Measurements from ENCODE around the gene STIM2. TPM values are rescaled to one million over a fixed set of nuclear protein-coding genes. Genes with fewer than 3 reads are reported as not detected.

STIM2 gene
- polyA plus RNA-seq, 3 donors from 2014 or later: 19.1 to 38.1 (median 24.6) TPM

DNA sequence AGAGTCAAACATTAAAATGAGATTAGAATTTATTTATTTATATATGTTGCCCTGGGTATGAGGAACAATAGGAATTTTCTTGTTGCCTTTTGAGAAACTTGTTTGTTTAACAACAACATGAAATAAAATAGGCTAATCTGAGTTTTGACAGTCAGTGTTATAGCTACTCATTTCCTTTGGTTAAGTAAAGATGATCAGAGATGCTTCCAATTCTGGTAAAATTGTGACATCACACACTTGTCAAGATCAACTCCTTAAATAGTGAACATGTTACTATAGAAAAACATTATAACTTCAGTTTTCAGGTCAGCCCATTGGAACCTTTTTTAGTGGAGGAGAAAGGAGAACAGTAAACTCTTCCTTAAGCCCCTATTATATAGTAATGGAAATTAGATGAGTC, 136.1 kb downstream of the STIM2 start:
- Mint-ChIP-seq H3K36me3 (peaks cover 3 to 10% (median 6%) of the 10 kb centered on the region in 3 donors), H3K27ac (peak overlapping the region in 2 of 6 donors; percentile 25 to 39), H3K9me3 (no peaks in the 10 kb centered on the region), H3K27me3 (ENCODE audit: low read depth in 3 of 3) (no peaks in the 10 kb centered on the region), H3K4me3 (no peak overlapping the region), H3K4me1 (peaks cover 11 to 21% of the 10 kb centered on the region in 2 donors)
- DNase-seq: no peak

DNA sequence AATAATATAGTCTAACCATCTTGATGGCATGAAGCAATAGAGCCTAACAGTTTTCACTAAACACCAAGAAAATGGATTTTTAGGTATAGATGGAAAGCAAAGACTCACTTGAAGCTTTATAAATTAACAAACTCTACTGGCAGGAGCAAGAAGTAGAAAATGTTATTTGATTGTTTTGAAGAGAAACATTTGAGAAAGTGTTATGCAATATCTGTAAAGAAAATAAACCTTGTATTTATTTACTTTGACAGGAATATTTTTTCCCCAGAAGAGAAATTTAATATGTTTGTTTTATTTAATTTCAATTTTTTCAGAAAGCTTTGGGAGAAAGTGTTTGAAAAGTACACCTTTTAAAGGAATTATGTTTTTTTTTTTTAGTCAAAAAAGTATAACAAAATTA, 139.0 kb downstream of the STIM2 start:
- Mint-ChIP-seq H3K27me3 (ENCODE audit: low read depth in 3 of 3) (no peaks in the 10 kb centered on the region), H3K9me3 (no peaks in the 10 kb centered on the region), H3K36me3 (peaks cover 6 to 12% (median 8%) of the 10 kb centered on the region in 3 donors), H3K4me3 (no peak overlapping the region), H3K27ac (peak overlapping the region in 1 of 6 donors; percentile 20), H3K4me1 (peaks cover 28 to 47% of the 10 kb centered on the region in 2 donors)
- no peak for DNase-seq

DNA sequence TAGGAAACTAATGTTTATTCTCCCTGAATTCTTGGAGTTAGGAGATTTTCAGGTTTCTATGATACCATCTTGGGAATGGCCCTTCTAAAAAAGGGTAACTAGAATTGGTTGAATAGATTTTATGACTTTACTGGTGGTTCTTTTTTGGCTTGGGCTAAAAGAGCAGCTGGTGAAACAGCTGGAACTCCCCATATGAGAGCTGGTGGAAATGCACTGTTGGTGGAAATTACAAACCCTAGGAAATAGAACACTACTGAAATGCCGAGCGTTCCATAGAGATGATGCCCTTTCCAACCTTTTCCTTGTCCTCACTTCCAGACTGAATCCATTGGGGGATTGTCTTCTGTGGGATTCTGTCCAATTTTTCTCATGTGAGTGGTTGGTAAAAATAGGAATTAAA, 139.5 kb downstream of the STIM2 start:
- no peak for DNase-seq
- H3K9me3 Mint-ChIP-seq: no peaks in the 10 kb centered on the region
- H3K4me3 Mint-ChIP-seq: no peak overlapping the region
- H3K4me1 Mint-ChIP-seq: peaks cover 27 to 47% of the 10 kb centered on the region in 2 donors
- H3K36me3 Mint-ChIP-seq: peaks cover 6 to 12% (median 8%) of the 10 kb centered on the region in 3 donors
- no peaks in the 10 kb centered on the region for H3K27me3 Mint-ChIP-seq (ENCODE audit: low read depth in 3 of 3)
- H3K27ac Mint-ChIP-seq: no peak overlapping the region

DNA sequence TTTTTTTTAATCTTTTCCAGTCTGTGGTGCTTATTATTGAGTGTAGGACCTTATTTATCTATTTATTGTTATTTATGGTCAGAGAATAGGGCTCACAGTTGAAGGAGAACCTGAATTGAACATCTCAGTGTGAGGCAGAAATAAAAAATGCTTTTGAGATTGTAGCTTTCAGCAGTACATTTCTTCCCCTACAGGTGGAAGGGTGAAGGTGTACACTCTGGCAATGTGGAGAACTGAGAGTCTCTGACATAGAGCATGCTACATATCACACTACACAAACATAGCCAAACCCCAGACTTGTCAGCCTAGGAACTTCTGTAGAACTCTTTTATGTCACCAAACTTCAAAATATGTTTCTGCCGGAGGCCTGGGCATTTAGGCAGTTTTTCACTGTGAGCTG, 140.2 kb downstream of the STIM2 start:
- no peak overlapping the region for H3K4me3 Mint-ChIP-seq
- H3K27me3 Mint-ChIP-seq (ENCODE audit: low read depth in 3 of 3): no peaks in the 10 kb centered on the region
- DNase-seq: no peak
- peak overlapping the region in 1 of 6 donors; percentile 20 for H3K27ac Mint-ChIP-seq
- H3K4me1 Mint-ChIP-seq: peaks cover 27 to 47% of the 10 kb centered on the region in 2 donors
- peaks cover 6 to 9% (median 6%) of the 10 kb centered on the region in 3 donors for H3K36me3 Mint-ChIP-seq
- no peaks in the 10 kb centered on the region for H3K9me3 Mint-ChIP-seq

DNA sequence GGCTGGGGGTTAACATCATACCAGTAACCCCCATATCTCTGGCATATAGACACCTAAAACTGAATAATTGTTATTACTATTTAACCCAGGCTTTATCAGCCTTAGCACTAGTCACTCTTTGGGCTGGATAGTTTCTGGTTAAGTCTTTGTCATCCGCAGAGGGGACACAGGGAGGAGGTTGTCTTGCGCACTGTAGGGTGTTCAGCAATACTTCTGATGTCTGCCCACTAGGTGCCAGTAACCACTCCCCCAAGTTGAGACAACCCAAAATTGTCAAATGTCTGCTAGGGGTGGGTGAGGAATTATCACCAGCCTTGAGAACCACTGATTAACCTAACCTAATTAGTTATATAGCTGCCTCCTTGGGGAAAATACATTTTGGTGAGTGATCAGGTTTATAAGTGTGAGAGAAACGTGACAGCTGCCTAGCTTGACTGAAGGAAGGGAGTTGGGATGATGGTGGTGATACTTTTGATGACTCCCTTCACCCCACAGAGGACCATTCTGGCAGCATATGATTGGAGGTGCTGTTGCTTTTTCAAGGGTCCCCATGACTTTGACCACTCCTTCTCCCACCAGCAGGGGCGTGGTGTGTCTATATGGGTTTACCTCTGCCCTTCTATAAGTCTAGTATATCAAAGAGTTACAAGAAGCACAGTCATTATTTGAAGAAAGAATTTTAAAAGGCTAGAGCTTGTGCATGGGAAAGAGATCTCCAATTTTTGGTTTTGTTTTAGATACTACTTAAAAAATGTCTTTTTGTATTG, 140.9 kb downstream of the STIM2 start:
- no peak for DNase-seq
- H3K27ac Mint-ChIP-seq: peak overlapping the region in 2 of 6 donors; percentile 13 to 51
- H3K4me3 Mint-ChIP-seq: no peak overlapping the region
- no peaks in the 10 kb centered on the region for H3K9me3 Mint-ChIP-seq
- peaks cover 6% of the 10 kb centered on the region in 3 donors for H3K36me3 Mint-ChIP-seq
- no peaks in the 10 kb centered on the region for H3K27me3 Mint-ChIP-seq (ENCODE audit: low read depth in 3 of 3)
- peaks cover 26 to 44% of the 10 kb centered on the region in 2 donors for H3K4me1 Mint-ChIP-seq

DNA sequence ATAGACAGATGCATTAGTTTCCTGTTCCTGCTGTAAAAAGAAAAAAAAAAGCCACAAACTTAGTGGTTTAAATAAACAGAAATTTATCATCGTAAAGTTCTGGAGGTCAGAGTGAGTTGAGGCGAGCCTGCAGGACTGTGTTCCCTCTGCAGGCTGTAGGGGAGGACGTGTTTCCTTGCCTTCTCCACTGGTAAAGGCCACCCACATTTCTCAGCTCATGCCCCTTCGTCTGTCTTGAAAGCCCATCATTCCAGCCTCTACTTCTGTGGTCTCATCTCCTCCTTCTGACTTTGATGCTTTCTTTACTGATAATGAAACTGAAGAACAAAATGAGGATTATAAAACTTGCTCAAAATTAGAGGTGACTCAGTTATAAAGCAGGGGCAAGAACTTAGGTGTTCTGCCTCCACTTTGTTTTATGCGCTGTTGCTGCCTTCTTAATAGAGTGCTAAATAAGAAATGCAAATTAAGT, 143.0 kb downstream of the STIM2 start:
- Mint-ChIP-seq H3K4me1 (peaks cover 23 to 34% of the 10 kb centered on the region in 2 donors), H3K27me3 (ENCODE audit: low read depth in 3 of 3) (no peaks in the 10 kb centered on the region), H3K27ac (peak overlapping the region; percentile 41 to 77 (median 73)), H3K36me3 (peaks cover 3 to 6% (median 5%) of the 10 kb centered on the region in 3 donors), H3K4me3 (peak overlapping the region in 3 of 5 donors; percentile 22 to 58 (median 37)), H3K9me3 (no peaks in the 10 kb centered on the region)
- no peak for DNase-seq

DNA sequence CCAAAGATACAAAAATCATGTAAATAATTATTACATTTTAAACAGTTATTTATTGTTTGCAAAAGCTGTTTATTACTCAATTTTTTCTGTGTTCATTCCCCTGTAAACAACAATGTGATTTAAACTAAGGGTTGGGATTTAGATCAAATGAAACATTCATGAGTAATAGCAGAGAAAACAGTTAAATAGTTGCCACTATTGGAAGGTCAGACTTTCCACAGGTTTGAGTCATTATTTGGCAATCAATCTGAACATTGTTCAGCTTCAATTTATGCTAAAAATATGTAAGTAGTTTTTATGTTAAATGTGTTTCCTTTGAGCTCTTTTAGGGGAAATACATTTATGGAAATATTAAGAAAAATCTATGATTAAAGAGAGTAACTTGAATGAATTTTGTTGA, 144.9 kb downstream of the STIM2 start:
- Mint-ChIP-seq H3K4me1 (peaks cover 24 to 31% of the 10 kb centered on the region in 2 donors), H3K4me3 (no peak overlapping the region), H3K36me3 (peaks cover 4 to 10% (median 9%) of the 10 kb centered on the region in 3 donors), H3K27me3 (ENCODE audit: low read depth in 3 of 3) (no peaks in the 10 kb centered on the region), H3K9me3 (no peaks in the 10 kb centered on the region), H3K27ac (no peak overlapping the region)
- DNase-seq: no peak

DNA sequence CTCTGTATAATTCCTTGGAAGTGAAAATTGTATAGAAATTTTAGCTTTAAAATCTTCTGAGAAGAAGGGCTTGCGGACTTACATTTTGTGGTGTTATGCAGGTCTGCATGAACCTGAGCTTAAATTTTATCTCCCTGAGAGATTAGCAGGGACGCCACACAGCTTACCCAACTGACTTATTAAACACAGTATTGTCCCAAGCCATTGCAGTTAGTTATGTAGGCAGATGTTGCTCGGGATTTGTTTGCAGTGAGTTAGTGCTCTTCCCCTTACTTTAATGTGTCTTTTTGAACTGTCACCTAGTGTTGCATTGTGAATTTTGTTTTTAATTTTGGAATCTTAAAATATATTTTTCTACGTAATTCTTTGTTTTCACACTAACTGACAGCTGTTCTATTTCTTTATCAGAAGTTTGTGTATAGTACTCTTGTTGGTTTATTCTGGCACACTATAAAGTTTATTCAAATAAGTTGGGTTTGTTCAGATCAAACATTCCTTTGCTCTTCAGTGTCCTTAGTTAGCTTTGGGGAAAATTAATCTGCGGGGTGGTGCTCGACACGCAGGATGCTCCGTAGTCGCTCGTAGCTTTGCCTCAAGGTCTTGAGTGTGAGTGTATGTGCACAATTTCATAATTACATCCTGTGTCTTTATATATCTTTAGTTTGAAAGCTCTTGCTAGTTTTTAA, 145.4 kb downstream of the STIM2 start:
- Mint-ChIP-seq H3K36me3 (peaks cover 4 to 10% (median 9%) of the 10 kb centered on the region in 3 donors), H3K27ac (no peak overlapping the region), H3K27me3 (ENCODE audit: low read depth in 3 of 3) (no peaks in the 10 kb centered on the region), H3K4me3 (no peak overlapping the region), H3K9me3 (no peaks in the 10 kb centered on the region), H3K4me1 (peaks cover 23 to 34% of the 10 kb centered on the region in 2 donors)
- DNase-seq: no peak

DNA sequence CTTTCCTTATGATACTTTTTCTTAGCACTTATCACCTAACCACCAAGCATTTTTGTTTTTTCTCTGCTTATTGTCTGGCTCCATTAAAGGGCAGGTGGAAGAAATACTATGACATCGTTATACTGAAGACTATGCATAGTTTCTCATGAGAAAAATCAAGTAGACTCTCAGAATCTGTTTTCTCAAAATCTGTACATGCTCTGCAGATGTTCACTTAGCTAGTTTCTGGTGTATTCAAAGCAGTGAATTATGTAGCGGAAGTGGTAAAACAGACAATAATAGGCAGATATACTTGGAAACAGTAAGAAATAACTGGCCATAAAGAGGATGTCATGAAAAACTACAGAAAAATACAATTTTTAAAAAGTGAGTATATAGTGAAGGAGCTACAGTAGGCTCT, 146.0 kb downstream of the STIM2 start:
- H3K9me3 Mint-ChIP-seq: no peaks in the 10 kb centered on the region
- H3K4me3 Mint-ChIP-seq: no peak overlapping the region
- peak overlapping the region in 1 of 6 donors; percentile 5 for H3K27ac Mint-ChIP-seq
- peaks cover 23 to 36% of the 10 kb centered on the region in 2 donors for H3K4me1 Mint-ChIP-seq
- no peak for DNase-seq
- no peaks in the 10 kb centered on the region for H3K27me3 Mint-ChIP-seq (ENCODE audit: low read depth in 3 of 3)
- peaks cover 4 to 14% (median 10%) of the 10 kb centered on the region in 3 donors for H3K36me3 Mint-ChIP-seq

DNA sequence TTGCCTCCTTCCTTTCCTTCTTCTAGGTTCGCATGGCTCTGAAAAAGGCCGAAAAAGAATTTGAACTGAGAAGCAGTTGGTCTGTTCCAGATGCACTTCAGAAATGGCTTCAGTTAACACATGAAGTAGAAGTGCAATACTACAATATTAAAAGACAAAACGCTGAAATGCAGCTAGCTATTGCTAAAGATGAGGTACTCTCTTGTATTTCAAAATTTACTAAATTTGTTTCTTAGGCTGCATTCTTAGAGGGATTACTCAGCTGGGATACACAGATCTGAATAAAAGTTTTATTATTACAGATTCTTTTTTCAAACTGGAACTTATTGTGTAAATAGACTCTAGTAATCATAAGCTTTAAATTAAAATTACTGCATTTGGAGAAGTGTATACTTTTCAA, 146.9 kb downstream of the STIM2 start:
- Mint-ChIP-seq H3K9me3 (no peaks in the 10 kb centered on the region), H3K36me3 (peaks cover 4 to 14% (median 10%) of the 10 kb centered on the region in 3 donors), H3K27me3 (ENCODE audit: low read depth in 3 of 3) (no peaks in the 10 kb centered on the region), H3K27ac (peak overlapping the region in 4 of 6 donors; percentile 32 to 65 (median 54)), H3K4me3 (no peak overlapping the region), H3K4me1 (peaks cover 23 to 33% of the 10 kb centered on the region in 2 donors)
- DNase-seq: no peak

DNA sequence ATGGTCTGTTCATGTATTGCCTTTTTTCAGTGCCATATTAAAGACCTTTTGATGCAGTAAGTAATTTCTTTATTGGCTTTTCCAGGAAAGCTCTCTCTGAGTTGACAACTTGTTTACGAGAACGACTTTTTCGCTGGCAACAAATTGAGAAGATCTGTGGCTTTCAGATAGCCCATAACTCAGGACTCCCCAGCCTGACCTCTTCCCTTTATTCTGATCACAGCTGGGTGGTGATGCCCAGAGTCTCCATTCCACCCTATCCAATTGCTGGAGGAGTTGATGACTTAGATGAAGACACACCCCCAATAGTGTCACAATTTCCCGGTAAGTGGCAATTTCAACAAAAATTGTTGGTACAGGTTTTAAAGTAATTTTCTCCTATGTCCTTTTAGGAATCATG, 148.0 kb downstream of the STIM2 start:
- no peak overlapping the region for H3K27ac Mint-ChIP-seq
- peaks cover 4 to 14% (median 4%) of the 10 kb centered on the region in 3 donors for H3K36me3 Mint-ChIP-seq
- no peak overlapping the region for H3K4me3 Mint-ChIP-seq

DNA sequence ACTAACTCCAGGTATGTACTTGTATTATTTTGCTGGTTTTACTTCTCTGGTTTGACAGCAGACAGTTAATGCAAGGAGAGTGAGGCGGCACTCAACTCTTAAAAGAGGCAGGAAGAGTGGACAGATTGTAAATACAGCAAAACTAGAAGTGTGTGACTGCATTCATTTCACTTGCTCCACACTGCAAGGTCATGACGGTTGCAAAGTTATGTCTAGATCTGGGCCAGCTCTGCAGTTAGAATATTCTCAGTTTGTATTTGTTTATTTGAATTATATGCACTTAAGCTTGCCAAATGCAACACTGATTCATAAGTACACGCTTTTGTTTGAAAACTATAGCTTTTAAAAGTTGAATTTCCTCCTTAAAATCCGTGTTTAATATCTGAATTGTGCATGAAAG, 148.9 kb downstream of the STIM2 start:
- H3K4me1 Mint-ChIP-seq: peaks cover 7 to 23% of the 10 kb centered on the region in 2 donors
- H3K4me3 Mint-ChIP-seq: no peak overlapping the region
- peak overlapping the region in 3 of 6 donors; percentile 6 to 28 (median 17) for H3K27ac Mint-ChIP-seq
- DNase-seq: no peak
- H3K27me3 Mint-ChIP-seq (ENCODE audit: low read depth in 3 of 3): no peaks in the 10 kb centered on the region
- no peaks in the 10 kb centered on the region for H3K9me3 Mint-ChIP-seq
- H3K36me3 Mint-ChIP-seq: peaks cover 4 to 14% (median 4%) of the 10 kb centered on the region in 3 donors

More for the DNA sequence above, 148.0 kb downstream of the STIM2 start:
- no peak for DNase-seq
- Mint-ChIP-seq H3K9me3 (no peaks in the 10 kb centered on the region), H3K27me3 (ENCODE audit: low read depth in 3 of 3) (no peaks in the 10 kb centered on the region), H3K4me1 (peaks cover 14 to 28% of the 10 kb centered on the region in 2 donors)

DNA sequence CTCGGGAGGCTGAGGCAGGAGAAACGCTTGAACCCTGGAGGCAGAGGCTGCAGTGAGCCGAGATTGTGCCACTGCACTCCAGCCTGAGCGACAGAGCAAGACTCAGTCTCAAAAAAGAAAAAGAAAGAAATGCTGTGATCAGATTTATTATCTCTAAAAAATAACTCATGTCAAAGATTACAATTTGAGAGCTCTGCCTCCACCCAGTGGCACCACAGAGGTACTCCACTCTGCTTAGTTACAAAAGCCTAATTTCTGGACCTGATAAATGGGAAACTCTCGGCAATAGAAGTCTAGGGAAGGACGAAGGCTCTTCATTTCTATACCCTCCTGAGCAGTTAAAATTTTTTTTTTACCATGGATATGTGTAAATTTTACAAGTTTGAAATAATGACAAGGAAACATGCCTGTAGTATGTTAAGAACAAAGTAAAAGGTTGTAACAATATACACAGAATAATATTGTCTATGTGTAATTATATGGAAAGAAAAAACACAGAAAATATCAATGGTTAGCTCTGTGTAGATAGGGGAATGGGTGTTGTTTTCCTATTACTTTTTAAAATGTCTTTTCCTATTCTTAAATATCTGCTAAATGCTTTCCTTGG, 149.8 kb downstream of the STIM2 start:
- no peak overlapping the region for H3K4me3 Mint-ChIP-seq
- peaks cover 14 to 32% of the 10 kb centered on the region in 2 donors for H3K4me1 Mint-ChIP-seq
- H3K36me3 Mint-ChIP-seq: peaks cover 4 to 14% (median 4%) of the 10 kb centered on the region in 3 donors
- no peaks in the 10 kb centered on the region for H3K27me3 Mint-ChIP-seq (ENCODE audit: low read depth in 3 of 3)
- no peaks in the 10 kb centered on the region for H3K9me3 Mint-ChIP-seq
- peak overlapping the region in 4 of 6 donors; percentile 0 to 47 (median 15) for H3K27ac Mint-ChIP-seq
- peak; percentile 42 to 52 (median 51) for DNase-seq
